Measurements from ENCODE around the gene TREM2.
"Not testable (repeated sequence)": the region's sequence is repeated elsewhere in the genome, so short reads cannot be mapped to it uniquely, and the experiment has no call there.

The TREM2 gene

DNA sequence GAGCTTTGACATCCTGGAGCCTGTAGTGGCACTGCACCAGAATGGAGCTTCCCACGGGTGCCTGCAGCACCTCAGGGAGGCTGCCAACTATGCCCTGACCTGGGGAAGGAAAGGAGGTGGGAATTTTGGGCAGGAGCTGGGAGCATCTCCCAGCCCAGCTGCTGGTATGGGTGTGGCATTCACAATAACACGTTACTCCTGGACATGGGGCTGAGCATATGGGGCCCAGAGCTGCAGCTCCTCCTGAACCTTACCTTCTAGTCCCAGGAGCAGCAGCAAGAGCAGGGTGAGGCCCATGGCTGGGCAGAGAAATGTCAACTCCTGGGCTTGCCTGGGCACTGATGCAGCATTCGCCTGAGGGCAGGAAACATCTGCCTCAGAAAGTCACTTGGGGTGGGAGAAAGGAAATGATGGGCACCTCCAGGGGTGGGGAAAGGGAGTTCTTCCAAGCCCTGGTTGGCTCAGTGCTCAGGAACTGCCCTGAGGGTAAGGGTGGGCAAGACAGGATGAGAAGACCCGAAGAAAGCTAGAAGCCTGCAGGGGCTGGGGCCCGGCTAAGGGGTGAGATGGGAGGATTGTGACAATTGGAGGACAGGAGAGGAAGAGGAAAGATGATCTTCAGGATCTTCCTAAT, 8.8 kb downstream of the TREM2 start, which contains the start of gene TREML1:
TSS of gene TREML1 (minus strand) at position 356 of the 634 bp plus-strand sequence. CDS start at position 297, 59 bp downstream.
- no peak for DNase-seq (ENCODE audit: low read depth)

GRCh38 chr6:41153451-41153850, 9.5 kb downstream of the TREM2 start:
- DNase-seq (ENCODE audit: low read depth), result no peak

DNA sequence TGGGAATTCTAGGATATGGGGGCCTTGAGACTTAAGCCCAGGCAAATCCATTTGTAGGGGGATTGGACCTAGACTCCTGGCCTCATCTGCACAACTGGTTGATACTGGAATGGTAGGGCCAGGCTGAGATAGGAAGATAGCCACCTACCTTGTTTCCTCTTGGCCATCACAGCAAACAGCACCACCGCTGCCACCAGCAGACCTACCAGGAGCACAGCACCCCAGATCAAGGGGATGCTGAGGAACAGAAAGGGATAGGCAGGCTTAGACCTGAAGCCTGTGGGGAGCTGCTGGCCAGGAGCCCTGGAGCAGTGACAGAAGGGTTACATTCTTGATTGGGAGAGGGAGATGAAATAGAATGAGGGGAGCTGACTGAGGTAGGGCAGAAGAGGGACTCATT, 12.2 kb downstream of the TREM2 start:
- no peak for DNase-seq (ENCODE audit: low read depth)

DNA sequence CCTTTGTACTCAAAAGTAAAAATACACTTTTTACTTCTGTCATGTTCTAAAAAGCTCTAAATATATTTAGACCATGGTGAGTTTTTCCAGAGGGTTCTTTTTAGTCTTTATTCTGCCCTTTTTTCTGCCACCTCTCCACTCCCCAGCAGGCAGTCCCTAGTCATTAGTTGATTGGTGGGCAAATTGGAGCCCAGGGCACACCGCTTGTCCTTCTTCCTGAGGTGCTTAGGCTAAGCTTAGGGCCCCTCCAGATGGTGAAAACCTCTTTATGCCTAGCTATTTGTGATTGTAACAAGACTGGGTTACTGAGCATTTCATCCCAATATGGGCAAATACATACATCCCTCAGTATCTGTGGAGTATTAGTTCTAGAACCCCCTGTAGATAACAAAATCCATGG, 15.0 kb downstream of the TREM2 start:
- no peak for DNase-seq (ENCODE audit: low read depth)

DNA sequence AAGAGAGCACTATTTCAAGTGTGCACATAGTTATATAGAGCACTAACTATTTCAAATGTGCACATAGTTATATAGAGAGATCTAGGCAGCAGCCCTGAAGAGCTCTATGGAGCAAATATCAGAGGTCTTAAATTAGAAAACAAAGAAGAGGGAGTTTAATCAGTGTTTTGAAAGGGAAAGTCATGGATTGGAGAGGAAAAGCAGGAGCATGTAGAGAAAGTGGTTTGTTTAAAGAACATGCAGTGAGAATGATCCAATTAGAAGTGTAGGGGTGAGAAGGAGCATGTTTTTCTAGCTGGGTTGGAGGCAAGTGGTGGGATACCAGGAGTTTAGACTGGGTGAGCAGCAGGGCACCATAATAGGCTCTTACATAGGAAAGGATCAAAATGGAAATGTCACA, 26.0 kb downstream of the TREM2 start:
- no peak for DNase-seq (ENCODE audit: low read depth)

DNA sequence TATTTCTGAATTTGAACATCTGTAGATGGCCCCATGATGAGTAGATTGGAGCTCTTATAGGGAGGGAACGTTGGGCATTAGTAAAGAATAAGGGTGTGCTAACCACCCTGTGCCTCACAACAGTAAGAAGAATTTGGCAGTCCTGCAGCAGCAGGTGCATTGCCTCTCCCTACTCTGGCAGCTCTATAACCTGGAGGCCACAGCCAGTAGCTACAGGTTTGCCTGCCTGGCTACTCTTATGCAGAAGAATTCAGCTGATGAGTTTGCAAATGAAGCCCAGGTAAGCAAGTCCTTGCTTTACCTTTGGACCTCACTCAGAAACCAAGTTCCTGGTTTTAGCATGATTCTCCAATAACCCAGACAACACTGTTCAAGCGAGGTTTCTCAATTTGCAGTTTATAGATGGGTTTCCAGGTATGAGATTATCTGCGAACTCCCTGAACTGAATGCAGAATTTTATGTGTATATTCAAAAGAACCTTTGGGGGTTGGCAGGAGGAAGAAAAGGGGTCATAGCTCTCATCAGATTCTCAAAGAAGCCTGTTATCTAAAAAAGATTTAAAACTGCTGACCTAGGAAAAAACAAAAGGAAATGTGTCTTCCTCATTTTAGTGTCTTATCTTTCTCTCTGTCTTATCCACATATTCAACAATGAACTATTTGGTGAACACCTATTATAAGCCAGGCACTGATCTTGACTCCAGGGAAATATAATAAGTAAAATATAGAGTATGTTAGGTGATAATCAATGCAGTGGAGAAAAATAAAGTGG, 27.7 kb downstream of the TREM2 start:
- no peak for DNase-seq (ENCODE audit: low read depth)

GRCh38 chr6:41132254-41132653, 30.7 kb downstream of the TREM2 start:
- DNase-seq (ENCODE audit: low read depth), result no peak

- no peak for DNase-seq (ENCODE audit: low read depth)
Measured at GRCh38 chr6:41125282-41125681, 37.6 kb downstream of the TREM2 start.

GRCh38 chr6:41122918-41123317, 40.0 kb downstream of the TREM2 start:
- DNase-seq (ENCODE audit: low read depth), result no peak

DNA sequence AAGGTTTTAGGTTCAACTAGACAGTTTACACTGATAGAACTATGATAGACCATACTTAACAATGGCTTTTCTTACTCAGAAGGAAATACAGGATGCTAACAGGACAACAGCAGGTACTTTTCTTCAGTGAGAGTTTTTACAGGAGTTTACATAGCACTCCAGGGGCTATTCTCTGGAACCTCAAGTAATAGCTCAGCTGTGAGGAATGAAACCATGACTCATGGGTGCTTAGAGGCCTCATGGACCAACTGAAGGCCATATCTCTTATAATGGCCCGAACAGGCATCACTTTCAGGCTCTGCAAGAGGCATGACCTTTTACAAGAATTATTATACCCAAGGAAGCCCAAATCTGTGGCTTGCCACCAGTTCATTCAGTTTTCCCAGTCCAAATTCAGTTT, 40.5 kb downstream of the TREM2 start:
- no peak for DNase-seq (ENCODE audit: low read depth)

DNA sequence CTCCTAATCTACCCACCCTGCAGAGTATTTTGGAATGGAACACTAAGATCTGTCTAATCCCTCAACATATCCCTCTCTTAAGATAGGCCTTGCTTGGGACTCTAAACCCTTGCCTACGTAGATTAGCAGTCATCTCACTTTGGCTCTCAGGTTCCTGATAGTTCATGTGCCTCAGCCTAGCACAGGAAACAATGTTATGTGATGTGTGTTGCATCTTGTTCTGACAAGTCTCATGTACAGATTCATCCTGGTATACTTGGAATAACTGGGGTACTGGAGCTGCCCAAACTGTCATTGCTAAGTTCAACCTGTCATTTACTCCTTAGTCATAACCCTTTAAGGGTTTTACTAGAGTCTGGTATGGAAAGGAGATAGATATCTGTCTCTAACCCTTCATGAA, 42.9 kb downstream of the TREM2 start:
- no peak for DNase-seq (ENCODE audit: low read depth)

DNA sequence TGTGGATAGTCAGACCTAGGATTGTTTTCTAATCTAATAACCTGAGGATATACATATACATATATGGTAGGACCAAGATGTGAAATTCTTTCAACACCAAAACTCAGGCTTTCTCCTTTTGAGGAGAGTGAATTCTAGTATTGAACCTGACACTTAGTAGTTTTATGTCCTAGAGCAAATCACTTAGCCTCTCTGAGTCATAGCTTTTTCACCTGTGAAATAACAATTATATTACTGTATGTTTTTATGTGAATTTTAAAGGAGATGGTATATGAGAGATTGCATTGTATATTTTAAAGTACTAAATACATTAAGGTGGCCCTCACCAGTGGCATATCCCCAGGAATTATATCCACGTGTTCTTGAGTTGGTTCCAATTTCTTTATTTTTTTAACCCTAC, 43.4 kb downstream of the TREM2 start:
- DNase-seq (ENCODE audit: low read depth), result no peak

GRCh38 chr6:41115027-41115426, 47.9 kb downstream of the TREM2 start:
- not testable (repeated sequence) for DNase-seq (ENCODE audit: low read depth)

GRCh38 chr6:41111017-41111416, 51.9 kb downstream of the TREM2 start:
- DNase-seq (ENCODE audit: low read depth), result no peak

Data from fibroblast of the conjunctiva (primary cell).